ENCODE measurements around the gene CAND2. TPM values are rescaled to one million over a fixed set of nuclear protein-coding genes. Genes with fewer than 3 reads are reported as not detected.

Gene CAND2
- polyA plus RNA-seq, 3 donors: not detected

DNA sequence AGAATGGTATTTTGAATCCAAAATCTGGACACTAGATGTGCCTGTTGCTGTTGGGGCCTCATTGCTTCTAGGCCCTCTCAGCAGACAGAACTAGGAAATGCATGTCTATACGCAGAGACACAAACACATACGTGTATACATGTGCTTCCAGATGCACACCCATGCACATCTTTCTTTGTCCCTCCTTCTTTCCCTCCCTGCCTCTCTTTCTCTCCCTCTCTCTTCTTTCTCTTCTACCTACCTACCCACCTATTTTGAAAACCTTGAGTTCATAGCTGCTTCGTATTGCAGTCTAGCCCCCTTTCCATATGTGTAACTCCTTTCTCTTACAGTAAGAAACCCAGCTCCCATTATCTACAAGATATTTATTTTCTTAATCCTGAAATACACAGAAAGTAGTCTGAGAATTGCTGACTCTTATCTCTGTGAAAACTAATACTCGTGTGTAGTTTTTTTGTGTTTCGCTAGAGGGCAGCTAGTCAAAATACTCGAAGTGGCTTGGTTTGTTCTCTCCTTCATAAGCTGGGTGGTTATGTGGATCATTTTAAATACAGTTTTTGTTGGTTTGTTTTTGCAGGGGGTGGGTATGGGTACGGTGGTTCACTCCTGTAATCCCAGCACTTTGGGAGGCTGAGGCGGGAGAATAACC, 26.4 kb downstream of the CAND2 start:
- Histone ChIP-seq H3K79me2 (ENCODE audit: insufficient read depth, low read length) (no peaks in the 10 kb centered on the region), H3K4me1 (ENCODE audit: control insufficient read depth in 1 of 2, insufficient read depth in 2 of 2, low read length in 2 of 2) (no peaks in the 10 kb centered on the region), H3K9me3 (replicated peaks in 1 of 2; ENCODE audit: control insufficient read depth in 1 of 2, insufficient read depth in 1 of 2, low read length in 2 of 2) (no peaks in the 10 kb centered on the region), H2AFZ (ENCODE audit: insufficient read depth, low read depth, low read length, poor library complexity, severe bottlenecking) (no peak overlapping the region), H3K4me2 (replicated peaks; ENCODE audit: extremely low read depth, low read length, poor library complexity, severe bottlenecking) (no peak overlapping the region), H3K36me3 (replicated peaks in 1 of 2; ENCODE audit: control insufficient read depth in 1 of 2, insufficient read depth in 2 of 2, low read length in 2 of 2) (no peaks in the 10 kb centered on the region), H4K20me1 (ENCODE audit: insufficient read depth, low read length) (no peaks in the 10 kb centered on the region), H3K27me3 (ENCODE audit: control insufficient read depth in 2 of 2, insufficient read depth in 2 of 2, low read length in 2 of 2) (no peaks in the 10 kb centered on the region), H3K9ac (ENCODE audit: insufficient read depth, low read length, poor library complexity, severe bottlenecking) (no peak overlapping the region), H3K27ac (ENCODE audit: low read depth in 1 of 2, low read length in 2 of 2) (no peak overlapping the region), H3K4me3 (replicated peaks in 1 of 3; ENCODE audit: low read depth in 2 of 3, low read length in 3 of 3) (no peak overlapping the region)
- Mint-ChIP-seq H3K27ac (no peak overlapping the region), H3K4me3 (no peak overlapping the region), H3K36me3 (no peaks in the 10 kb centered on the region), H3K9me3 (peaks cover 0 to 2% (median 0%) of the 10 kb centered on the region in 7 donors), H3K4me1 (no peaks in the 10 kb centered on the region), H3K27me3 (ENCODE audit: low read depth in 3 of 3) (peaks cover 3 to 7% (median 3%) of the 10 kb centered on the region in 3 donors)
- TF ChIP-seq, protein P1, sequence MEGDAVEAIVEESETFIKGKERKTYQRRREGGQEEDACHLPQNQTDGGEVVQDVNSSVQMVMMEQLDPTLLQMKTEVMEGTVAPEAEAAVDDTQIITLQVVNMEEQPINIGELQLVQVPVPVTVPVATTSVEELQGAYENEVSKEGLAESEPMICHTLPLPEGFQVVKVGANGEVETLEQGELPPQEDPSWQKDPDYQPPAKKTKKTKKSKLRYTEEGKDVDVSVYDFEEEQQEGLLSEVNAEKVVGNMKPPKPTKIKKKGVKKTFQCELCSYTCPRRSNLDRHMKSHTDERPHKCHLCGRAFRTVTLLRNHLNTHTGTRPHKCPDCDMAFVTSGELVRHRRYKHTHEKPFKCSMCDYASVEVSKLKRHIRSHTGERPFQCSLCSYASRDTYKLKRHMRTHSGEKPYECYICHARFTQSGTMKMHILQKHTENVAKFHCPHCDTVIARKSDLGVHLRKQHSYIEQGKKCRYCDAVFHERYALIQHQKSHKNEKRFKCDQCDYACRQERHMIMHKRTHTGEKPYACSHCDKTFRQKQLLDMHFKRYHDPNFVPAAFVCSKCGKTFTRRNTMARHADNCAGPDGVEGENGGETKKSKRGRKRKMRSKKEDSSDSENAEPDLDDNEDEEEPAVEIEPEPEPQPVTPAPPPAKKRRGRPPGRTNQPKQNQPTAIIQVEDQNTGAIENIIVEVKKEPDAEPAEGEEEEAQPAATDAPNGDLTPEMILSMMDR (IDR thresholded peaks at IDR 0.05): no peak
- DNase-seq: no peak
- WGBS (ENCODE audit: insufficient coverage): 71% methylated on average over 4 of the region's 8 CpGs
- intact Hi-C loops (cut with micrococcal nuclease): no loop called here

DNA sequence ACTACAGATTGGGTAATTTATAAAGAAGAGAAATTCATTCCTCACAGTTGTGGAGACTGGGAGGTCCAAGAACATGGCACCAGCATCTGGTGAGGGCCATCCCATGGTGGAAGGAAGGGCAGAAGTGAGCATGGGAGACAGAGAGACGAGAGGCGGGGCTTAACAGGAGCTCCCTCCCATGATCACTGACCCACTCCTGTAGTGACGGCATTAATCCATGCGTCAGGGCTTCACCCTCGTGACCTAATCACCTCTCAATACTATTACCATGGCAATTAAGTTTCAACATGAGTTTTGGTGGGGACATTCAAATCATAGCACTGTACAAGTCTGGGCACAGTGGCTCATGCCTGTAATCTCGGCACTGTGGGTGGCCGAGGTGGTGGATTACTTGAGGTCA, 27.8 kb downstream of the CAND2 start:
- H3K27me3 Mint-ChIP-seq (ENCODE audit: low read depth in 3 of 3): peaks cover 0 to 5% (median 2%) of the 10 kb centered on the region in 3 donors
- intact Hi-C loops (cut with micrococcal nuclease): no loop called here
- Histone ChIP-seq H4K20me1 (ENCODE audit: insufficient read depth, low read length) (no peaks in the 10 kb centered on the region), H3K27ac (ENCODE audit: low read depth in 1 of 2, low read length in 2 of 2) (no peak overlapping the region), H3K4me2 (replicated peaks; ENCODE audit: extremely low read depth, low read length, poor library complexity, severe bottlenecking) (no peak overlapping the region), H3K27me3 (ENCODE audit: control insufficient read depth in 2 of 2, insufficient read depth in 2 of 2, low read length in 2 of 2) (no peaks in the 10 kb centered on the region), H2AFZ (ENCODE audit: insufficient read depth, low read depth, low read length, poor library complexity, severe bottlenecking) (no peak overlapping the region), H3K9me3 (replicated peaks in 1 of 2; ENCODE audit: control insufficient read depth in 1 of 2, insufficient read depth in 1 of 2, low read length in 2 of 2) (no peaks in the 10 kb centered on the region), H3K36me3 (replicated peaks in 1 of 2; ENCODE audit: control insufficient read depth in 1 of 2, insufficient read depth in 2 of 2, low read length in 2 of 2) (no peaks in the 10 kb centered on the region), H3K4me3 (replicated peaks in 1 of 3; ENCODE audit: low read depth in 2 of 3, low read length in 3 of 3) (no peak overlapping the region), H3K4me1 (ENCODE audit: control insufficient read depth in 1 of 2, insufficient read depth in 2 of 2, low read length in 2 of 2) (no peaks in the 10 kb centered on the region), H3K79me2 (ENCODE audit: insufficient read depth, low read length) (no peaks in the 10 kb centered on the region), H3K9ac (ENCODE audit: insufficient read depth, low read length, poor library complexity, severe bottlenecking) (no peak overlapping the region)
- peaks cover 0 to 2% (median 0%) of the 10 kb centered on the region in 7 donors for H3K9me3 Mint-ChIP-seq
- DNase-seq: no peak
- H3K27ac Mint-ChIP-seq: no peak overlapping the region
- no peaks in the 10 kb centered on the region for H3K36me3 Mint-ChIP-seq
- no peaks in the 10 kb centered on the region for H3K4me1 Mint-ChIP-seq
- TF ChIP-seq, protein P1 (IDR thresholded peaks at IDR 0.05): no peak
- WGBS (ENCODE audit: insufficient coverage): 100% methylated on average over 2 of the region's 7 CpGs
- H3K4me3 Mint-ChIP-seq: no peak overlapping the region
